Frontal cortex (tissue), 4 donors: ENCODE measurements around the gene MRPL45. TPM values are rescaled to one million over a fixed set of nuclear protein-coding genes. Genes with fewer than 3 reads are reported as not detected.

Experiments
- DNase-seq, 2 donors: peaks; one replicate each; pipeline ENCODE4 v3.0.0; 2012; ENCODE audit warnings: low spot score in 2 of 2
- FAIRE-seq: peaks from 2 replicates; lab custom pipeline; 2012; peaks lifted over from hg19 to GRCh38; lab: Jason Lieb, UNC
- total RNA-seq: library from RNA; depleted of rRNA; stranded (reverse); fragments of >200 nt; gene quantifications from one replicate; pipeline ENCODE4 v1.2.3, GENCODE V29; 2014
- donor health status: control.
- donor health status: control.
- donor health status: control.

Gene MRPL45
- total RNA-seq, 1 donor from 2014 or later = 36.3 TPM

GRCh38 chr17:38342886-38343607, 46.1 kb downstream of the MRPL45 start:
- no peak for FAIRE-seq
- no peak for DNase-seq

GRCh38 chr17:38343608-38344419, 46.8 kb downstream of the MRPL45 start, which contains the start of gene GPR179:
TSS of gene GPR179 (minus strand) at chr17:38343956. CDS start at chr17:38343789, 167 bp downstream.
- DNase-seq = no peak
- no peak for FAIRE-seq

- no peak for FAIRE-seq
- no peak for DNase-seq
These were observed 47.4 kb downstream of the MRPL45 start for GRCh38 chr17:38344420-38344745.

- FAIRE-seq = no peak
- DNase-seq = no peak
These were observed 48.8 kb downstream of the MRPL45 start for GRCh38 chr17:38345743-38346142.

GRCh38 chr17:38349097-38349730, 52.2 kb downstream of the MRPL45 start:
- DNase-seq = peak in 1 of 2 donors; percentile 59
- no peak for FAIRE-seq

- DNase-seq (no peak), FAIRE-seq (no peak)
These were observed 53.1 kb downstream of the MRPL45 start for GRCh38 chr17:38350035-38350434.

GRCh38 chr17:38351412-38352222, 54.6 kb downstream of the MRPL45 start, which contains the start of gene SOCS7:
TSS of gene SOCS7 (plus strand) at chr17:38351844. CDS start at chr17:38352053, 209 bp downstream.
- DNase-seq = peak; percentile 95 to 97
- no peak for FAIRE-seq

GRCh38 chr17:38352245-38353085, 55.5 kb downstream of the MRPL45 start:
- peak in 1 of 2 donors; percentile 44 for DNase-seq
- no peak for FAIRE-seq

- no peak for DNase-seq
- no peak for FAIRE-seq
These were observed 56.2 kb downstream of the MRPL45 start for GRCh38 chr17:38353086-38353604.

- DNase-seq (no peak), FAIRE-seq (no peak)
These were observed 56.7 kb downstream of the MRPL45 start for GRCh38 chr17:38353668-38354067.

- DNase-seq (no peak), FAIRE-seq (no peak)
These were observed 57.5 kb downstream of the MRPL45 start for GRCh38 chr17:38354466-38354865.

- DNase-seq (no peak), FAIRE-seq (no peak)
These were observed 58.3 kb downstream of the MRPL45 start for GRCh38 chr17:38355251-38355650.

- DNase-seq = no peak
- FAIRE-seq = no peak
These were observed 60.6 kb downstream of the MRPL45 start for GRCh38 chr17:38357486-38358123.

- DNase-seq = no peak
- no peak for FAIRE-seq
These were observed 61.9 kb downstream of the MRPL45 start for GRCh38 chr17:38358586-38359513.

- FAIRE-seq = no peak
- no peak for DNase-seq
These were observed 64.9 kb downstream of the MRPL45 start for GRCh38 chr17:38361694-38362465.

GRCh38 chr17:38363016-38363415, 66.0 kb downstream of the MRPL45 start:
- FAIRE-seq (no peak), DNase-seq (no peak)
